Measurements from ENCODE around the gene MRTO4. TPM values are rescaled to one million over a fixed set of nuclear protein-coding genes. Genes with fewer than 3 reads are reported as not detected.
"Not testable (repeated sequence)": the region's sequence is repeated elsewhere in the genome, so short reads cannot be mapped to it uniquely, and the experiment has no call there.

Gene MRTO4
- polyA plus RNA-seq, 3 donors, result 4.9 to 8.7 (median 8.4) TPM

- peaks cover 6 to 12% of the 10 kb centered on the region in 2 donors for H3K9me3 ChIP-seq (replicated peaks in 1 of 2; ENCODE audit: control insufficient read depth in 1 of 2, insufficient read depth in 1 of 2, low read length in 2 of 2)
- H3K36me3 Mint-ChIP-seq; H3K4me3 ChIP-seq (replicated peaks in 1 of 3; ENCODE audit: low read depth in 2 of 3, low read length in 3 of 3); H4K20me1 ChIP-seq (ENCODE audit: insufficient read depth, low read length); H3K4me1 ChIP-seq (ENCODE audit: control insufficient read depth in 1 of 2, insufficient read depth in 2 of 2, low read length in 2 of 2); H3K4me3 Mint-ChIP-seq; H3K9ac ChIP-seq (ENCODE audit: insufficient read depth, low read length, poor library complexity, severe bottlenecking); H2AFZ ChIP-seq (ENCODE audit: insufficient read depth, low read depth, low read length, poor library complexity, severe bottlenecking); H3K79me2 ChIP-seq (ENCODE audit: insufficient read depth, low read length); H3K27ac Mint-ChIP-seq; H3K36me3 ChIP-seq (replicated peaks in 1 of 2; ENCODE audit: control insufficient read depth in 1 of 2, insufficient read depth in 2 of 2, low read length in 2 of 2); H3K4me1 Mint-ChIP-seq; intact Hi-C loops (cut with micrococcal nuclease); H3K27ac ChIP-seq (ENCODE audit: low read depth in 1 of 2, low read length in 2 of 2); H3K4me2 ChIP-seq (replicated peaks; ENCODE audit: extremely low read depth, low read length, poor library complexity, severe bottlenecking); DNase-seq: not testable (repeated sequence)
- Mint-ChIP-seq H3K27me3 (ENCODE audit: low read depth in 3 of 3) (peaks cover 23 to 31% (median 27%) of the 10 kb centered on the region in 3 donors), H3K9me3 (peaks cover 5 to 16% (median 15%) of the 10 kb centered on the region in 7 donors)
- H3K27me3 ChIP-seq (ENCODE audit: control insufficient read depth in 2 of 2, insufficient read depth in 2 of 2, low read length in 2 of 2), result peaks cover 7 to 21% of the 10 kb centered on the region in 2 donors
- WGBS (ENCODE audit: insufficient coverage), result 83% methylated on average over 6 of the region's 6 CpGs
These were observed 18.7 kb downstream of the MRTO4 start for GRCh38 chr1:19270343-19270730.

GRCh38 chr1:19272064-19272463 lies 20.5 kb downstream of the MRTO4 start:
- H3K4me3 Mint-ChIP-seq, result no peak overlapping the region

More at GRCh38 chr1:19272064-19272463, 20.5 kb downstream of the MRTO4 start:
- Histone ChIP-seq H4K20me1 (ENCODE audit: insufficient read depth, low read length) (no peaks in the 10 kb centered on the region), H3K27ac (ENCODE audit: low read depth in 1 of 2, low read length in 2 of 2) (no peak overlapping the region), H2AFZ (ENCODE audit: insufficient read depth, low read depth, low read length, poor library complexity, severe bottlenecking) (no peak overlapping the region), H3K4me3 (replicated peaks in 1 of 3; ENCODE audit: low read depth in 2 of 3, low read length in 3 of 3) (no peak overlapping the region), H3K4me2 (replicated peaks; ENCODE audit: extremely low read depth, low read length, poor library complexity, severe bottlenecking) (no peak overlapping the region), H3K9me3 (replicated peaks in 1 of 2; ENCODE audit: control insufficient read depth in 1 of 2, insufficient read depth in 1 of 2, low read length in 2 of 2) (peaks cover 6 to 16% of the 10 kb centered on the region in 2 donors), H3K36me3 (replicated peaks in 1 of 2; ENCODE audit: control insufficient read depth in 1 of 2, insufficient read depth in 2 of 2, low read length in 2 of 2) (no peaks in the 10 kb centered on the region), H3K4me1 (ENCODE audit: control insufficient read depth in 1 of 2, insufficient read depth in 2 of 2, low read length in 2 of 2) (no peaks in the 10 kb centered on the region), H3K79me2 (ENCODE audit: insufficient read depth, low read length) (no peaks in the 10 kb centered on the region), H3K27me3 (ENCODE audit: control insufficient read depth in 2 of 2, insufficient read depth in 2 of 2, low read length in 2 of 2) (peaks cover 7 to 21% of the 10 kb centered on the region in 2 donors), H3K9ac (ENCODE audit: insufficient read depth, low read length, poor library complexity, severe bottlenecking) (no peak overlapping the region)
- H3K9me3 Mint-ChIP-seq, result peaks cover 9 to 32% (median 20%) of the 10 kb centered on the region in 7 donors
- no peak for DNase-seq
- H3K4me1 Mint-ChIP-seq, result peaks cover 2% of the 10 kb centered on the region
- H3K36me3 Mint-ChIP-seq, result peaks cover 3 to 6% of the 10 kb centered on the region in 2 donors
- peaks cover 26 to 36% (median 31%) of the 10 kb centered on the region in 3 donors for H3K27me3 Mint-ChIP-seq (ENCODE audit: low read depth in 3 of 3)
- intact Hi-C loops (cut with micrococcal nuclease), result no loop called here
- no peak for TF ChIP-seq CTCF (IDR thresholded peaks at IDR 0.05)
- no peak overlapping the region for H3K27ac Mint-ChIP-seq

All from CD14-positive monocyte (primary cell).